Neutrophil (primary cell): ENCODE measurements around the gene FALEC.

ENCODE experiments used
- H3K27ac ChIP-seq: fragments of 200-600 bp; sonication (generic); 2 replicates; pipeline ENCODE4 v1.5.1; 2016; ENCODE audit warnings: mild to moderate bottlenecking, moderate library complexity
- H3K27me3 ChIP-seq: fragments of 200-600 bp; sonication (generic); 2 replicates; pipeline ENCODE4 v1.6.0; 2016; ENCODE audit warnings: mild to moderate bottlenecking
- H3K36me3 ChIP-seq: fragments of 200-600 bp; sonication (generic); 2 replicates; pipeline ENCODE4 v1.5.1; 2017
- H3K4me1 ChIP-seq, 2 experiments: fragments of 200-600 bp in 1 of 2; sonication (generic) in 1 of 2; 1 replicate in 1 of 2; 2 replicates in 1 of 2; pipeline versions ENCODE4 v1.5.1 to v1.6.1; 2013 to 2016; ENCODE audit warnings: low read depth in 1 of 2, low read length in 1 of 2, mild to moderate bottlenecking in 1 of 2, moderate library complexity in 1 of 2; ENCODE audit not compliant: control insufficient read depth in 1 of 2, insufficient read depth in 1 of 2
- H3K4me3 ChIP-seq, 2 experiments: fragments of 200-600 bp in 1 of 2; sonication (generic) in 1 of 2; 1 replicate in 1 of 2; 2 replicates in 1 of 2; pipeline ENCODE4 v1.5.1; 2013 to 2016; ENCODE audit warnings: low read depth in 1 of 2, low read length in 1 of 2, mild to moderate bottlenecking in 1 of 2, moderate library complexity in 1 of 2
- H3K9me3 ChIP-seq: fragments of 200-600 bp; sonication (generic); 2 replicates; pipeline ENCODE4 v1.5.1; 2016
- CTCF ChIP-seq: fragments of 200-600 bp; sonication (generic); IDR thresholded peaks from 2 replicates; pipeline ENCODE4 v1.5.1; 2016; ENCODE audit warnings: antibody characterized with exemption

The FALEC gene

GRCh38 chr1:150536836-150537731 is 21.5 kb downstream of the FALEC start:
- Histone ChIP-seq H3K9me3 (no peaks in the 10 kb centered on the region), H3K27ac (no peak overlapping the region), H3K4me1 (no peaks in the 10 kb centered on the region)

DNA sequence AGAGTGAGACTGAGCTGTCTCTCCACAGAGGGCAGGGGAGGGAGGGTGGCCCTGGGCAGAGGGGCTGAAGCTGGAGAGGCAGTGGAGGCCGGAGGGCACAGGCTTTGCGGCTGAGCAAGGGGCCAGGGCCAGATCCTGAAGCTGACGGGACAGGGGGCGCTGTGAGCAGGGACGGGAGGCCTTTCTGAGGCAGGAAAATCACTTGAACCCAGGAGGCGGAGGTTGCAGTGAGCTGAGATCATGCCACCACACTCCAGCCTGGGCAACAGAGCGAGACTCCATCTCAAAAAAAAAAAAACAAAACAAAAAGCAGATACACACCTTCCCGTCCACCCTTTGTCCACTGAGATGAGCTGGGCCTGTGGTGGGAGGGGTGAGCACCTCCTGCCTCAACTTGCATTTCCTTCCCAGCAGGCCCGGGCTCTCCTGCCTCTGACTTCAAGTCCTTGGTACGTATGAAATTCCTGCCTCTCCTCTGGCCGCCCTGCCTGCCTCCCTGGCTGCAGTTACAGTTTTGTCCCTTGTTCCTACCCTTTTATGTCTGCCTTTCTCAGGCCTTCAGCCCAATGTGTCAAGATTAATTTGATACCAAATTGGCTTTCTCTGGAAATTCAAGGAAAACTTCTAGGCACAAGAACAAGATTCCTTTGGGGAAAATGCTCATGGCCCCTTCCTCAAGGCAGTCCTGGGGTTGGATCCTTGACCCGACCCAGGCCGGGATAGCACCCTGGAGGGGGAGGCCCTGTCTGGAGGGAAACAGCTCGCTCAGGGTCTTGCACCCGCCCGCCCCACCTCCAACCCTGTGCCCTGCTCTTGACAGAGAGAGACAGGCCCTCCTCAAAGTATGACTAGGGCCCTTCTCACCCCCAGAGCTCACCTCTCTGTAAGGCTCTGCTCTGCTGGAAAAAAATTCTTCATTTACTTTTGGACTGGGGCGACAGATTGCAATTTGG is 22.5 kb downstream of the FALEC start:
- H3K4me3 ChIP-seq = no peak overlapping the region
- H3K4me1 ChIP-seq = no peaks in the 10 kb centered on the region
- TF ChIP-seq CTCF = no peak
- no peaks in the 10 kb centered on the region for H3K27me3 ChIP-seq
- no peaks in the 10 kb centered on the region for H3K9me3 ChIP-seq
- no peak overlapping the region for H3K27ac ChIP-seq
- no peaks in the 10 kb centered on the region for H3K36me3 ChIP-seq

More at GRCh38 chr1:150536836-150537731, 21.5 kb downstream of the FALEC start:
- Histone ChIP-seq H3K36me3 (no peaks in the 10 kb centered on the region), H3K4me3 (no peak overlapping the region), H3K27me3 (no peaks in the 10 kb centered on the region)
- no peak for TF ChIP-seq CTCF

- H3K27me3 ChIP-seq = peaks cover 47% of the 10 kb centered on the region
- H3K9me3 ChIP-seq = no peaks in the 10 kb centered on the region
- no peak for TF ChIP-seq CTCF
- no peak overlapping the region for H3K27ac ChIP-seq
- H3K4me1 ChIP-seq = peaks cover 3 to 4% of the 10 kb centered on the region in 2 experiments
- H3K36me3 ChIP-seq = no peaks in the 10 kb centered on the region
- H3K4me3 ChIP-seq = no peak overlapping the region
Observed at GRCh38 chr1:150543500-150544143, 28.1 kb downstream of the FALEC start.

DNA sequence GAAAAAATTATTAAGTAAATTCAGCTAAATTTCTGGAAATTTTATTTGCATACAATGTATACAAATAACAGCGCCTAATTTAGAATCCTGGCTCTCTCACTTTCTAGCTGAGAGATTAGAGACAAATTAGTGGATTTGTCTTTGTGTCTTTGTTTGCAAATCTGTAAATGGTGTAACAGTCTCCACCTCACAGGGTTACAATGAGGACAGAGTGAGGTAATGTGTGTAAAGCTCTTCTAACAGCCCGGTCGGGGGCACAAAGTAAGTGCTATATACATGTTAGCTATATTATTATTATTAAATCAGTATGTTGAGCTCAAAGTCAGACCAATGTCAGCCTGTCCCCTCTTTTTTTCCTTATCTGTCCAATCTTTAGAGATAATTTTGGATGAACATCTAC is 28.7 kb downstream of the FALEC start:
- no peak overlapping the region for H3K27ac ChIP-seq
- no peak for TF ChIP-seq CTCF
- no peaks in the 10 kb centered on the region for H3K9me3 ChIP-seq
- H3K4me3 ChIP-seq = no peak overlapping the region
- H3K27me3 ChIP-seq = peaks cover 51% of the 10 kb centered on the region
- H3K36me3 ChIP-seq = no peaks in the 10 kb centered on the region
- H3K4me1 ChIP-seq = peaks cover 5 to 7% of the 10 kb centered on the region in 2 experiments

- TF ChIP-seq CTCF = no peak
- Histone ChIP-seq H3K27me3 (peaks cover 64% of the 10 kb centered on the region), H3K4me1 (peaks cover 17 to 20% of the 10 kb centered on the region in 2 experiments), H3K27ac (no peak overlapping the region), H3K36me3 (no peaks in the 10 kb centered on the region), H3K9me3 (no peaks in the 10 kb centered on the region), H3K4me3 (no peak overlapping the region)
Observed at GRCh38 chr1:150545486-150546032, 30.0 kb downstream of the FALEC start.
